Adrenal gland (tissue), 12 donors: ENCODE results near the gene FOSB. TPM values are rescaled to one million over a fixed set of nuclear protein-coding genes. Genes with fewer than 3 reads are reported as not detected.
A peak's percentile ranks its signal among the peaks of the same experiment; 100 is the strongest.

ENCODE experiments used
- DNase-seq, 7 donors: peaks; one replicate each; pipeline ENCODE4 v3.0.0-alpha.2; 2019 to 2020
- H3K27ac ChIP-seq, 5 donors: fragments of 200-600 bp; sonication (generic) in 4 of 5; 1 replicate in 3 of 5; 2 replicates in 2 of 5; pipeline versions ENCODE4 v1.5.1 to v1.8.0; 2016 to 2020; ENCODE audit warnings: mild to moderate bottlenecking in 1 of 5
- H3K27me3 ChIP-seq: fragments of 200-600 bp; 2 replicates; pipeline ENCODE4 v1.8.0; 2021
- H3K36me3 ChIP-seq, 2 donors: fragments of 200-600 bp; replicated peaks in 1 of 2; 1 replicate in 1 of 2; 2 replicates in 1 of 2; pipeline versions ENCODE4 v1.5.1 to v1.8.0; 2018 to 2022
- H3K4me1 ChIP-seq, 2 donors: fragments of 200-600 bp; replicated peaks in 1 of 2; 1 replicate in 1 of 2; 2 replicates in 1 of 2; pipeline versions ENCODE4 v1.5.1 to v1.8.0; 2018 to 2021
- H3K4me3 ChIP-seq, 4 donors: fragments of 200-600 bp; sonication (generic) in 3 of 4; one replicate each; pipeline ENCODE4 v1.5.1; 2016 to 2018
- H3K9me3 ChIP-seq, 3 donors: fragments of 200-600 bp; sonication (generic) in 1 of 3; replicated peaks in 1 of 3; 1 replicate in 2 of 3; 2 replicates in 1 of 3; pipeline versions ENCODE4 v1.5.1 to v1.8.0; 2016 to 2021
- POLR2A ChIP-seq, 2 donors: fragments of 450-650 bp; IDR thresholded peaks; one replicate each; pipeline ENCODE4 v1.6.1; 2017; ENCODE audit warnings: antibody characterized with exemption in 2 of 2, mild to moderate bottlenecking in 2 of 2, moderate library complexity in 1 of 2
- WGBS, 4 donors: extraction: QIAGEN DNeasy Blood & Tissue Kit in 2 of 4; methylation state at CpG; one replicate each; pipeline versions ENCODE4 v1.1.5 to v1.1.7; 2013 to 2017; 5-methylcytosine and 5-hydroxymethylcytosine counted together
- intact Hi-C, 2 donors: fragments of 100-400 bp; cut with DNase I; formaldehyde crosslinking; loops; one replicate each; pipeline versions ENCODE4 v1.14.1 to v1.15.0; 2022 to 2023
- polyA plus RNA-seq, 3 donors: library from polyadenylated mRNA; stranded (reverse); fragments of 200-250 nt in 2 of 3; fragments of 350-450 nt in 1 of 3; fragmentation: Illumina TruSeq in 1 of 3; extraction: RNeasy Lipid Tissue Mini Kit (QIAGEN cat#74804) in 1 of 3; gene quantifications; one replicate each; pipeline ENCODE4 v1.2.3, GENCODE V29; 2013 to 2014
- total RNA-seq, 9 donors: library from RNA; depleted of rRNA in 4 of 9; stranded (reverse); fragments of >200 nt in 4 of 9; fragments of 120-200 nt in 1 of 9; fragmentation: NEBNext Ultra II Directional in 1 of 9; extraction: Animal tissue kit (Norgen Biotek cat#: 25700) in 1 of 9; gene quantifications; one replicate each; pipeline versions ENCODE4 v1.1.0 to v1.2.4, GENCODE V29; 2013 to 2023
- TF ChIP-seq, protein P1 (sequence below), 6 experiments: fragments of 450-650 bp in 4 of 6; fragments of 200-600 bp in 2 of 6; sonication (generic) in 1 of 6; IDR thresholded peaks; 1 replicate in 5 of 6; 2 replicates in 1 of 6; pipeline versions ENCODE4 v1.5.1 to v1.8.0; 2016 to 2021; ENCODE audit warnings: antibody characterized with exemption in 6 of 6, mild to moderate bottlenecking in 2 of 6, moderate library complexity in 1 of 6
- donor health status: healthy with polysubstance abuse.
- donor health status: Bipolar disorder and iron deficiency.
- donor health status: DM: yes; HTN: yes; CAD: no.
- donor health status: DM: no; HTN: no; CAD: no.
- donor health status: DM: no; HTN: no; CAD: no.
- donor health status: DM: yes; HTN: yes; CAD: no.

FOSB gene
- total and polyA plus RNA-seq, 12 donors, result 0.95 to 21.7 (median 3.6) TPM

- intact Hi-C loops, result no loop called here
- H3K27ac ChIP-seq, result peak overlapping the region in 1 of 5 donors; percentile 50
- H3K27me3 ChIP-seq, result no peaks in the 10 kb centered on the region
- H3K4me1 ChIP-seq, result peaks cover 4 to 8% of the 10 kb centered on the region in 2 donors
- WGBS, 4 donors, result 5 to 15% (median 6%) methylated on average over 11 to 32 of the region's 32 CpGs
- peak overlapping the region in 3 of 4 donors; percentile 59 to 73 (median 73) for H3K4me3 ChIP-seq
- H3K36me3 ChIP-seq, result no peaks in the 10 kb centered on the region
- H3K9me3 ChIP-seq, result no peaks in the 10 kb centered on the region
- peak in 5 of 7 donors; percentile 59 to 73 (median 67) for DNase-seq
- TF ChIP-seq, protein P1, sequence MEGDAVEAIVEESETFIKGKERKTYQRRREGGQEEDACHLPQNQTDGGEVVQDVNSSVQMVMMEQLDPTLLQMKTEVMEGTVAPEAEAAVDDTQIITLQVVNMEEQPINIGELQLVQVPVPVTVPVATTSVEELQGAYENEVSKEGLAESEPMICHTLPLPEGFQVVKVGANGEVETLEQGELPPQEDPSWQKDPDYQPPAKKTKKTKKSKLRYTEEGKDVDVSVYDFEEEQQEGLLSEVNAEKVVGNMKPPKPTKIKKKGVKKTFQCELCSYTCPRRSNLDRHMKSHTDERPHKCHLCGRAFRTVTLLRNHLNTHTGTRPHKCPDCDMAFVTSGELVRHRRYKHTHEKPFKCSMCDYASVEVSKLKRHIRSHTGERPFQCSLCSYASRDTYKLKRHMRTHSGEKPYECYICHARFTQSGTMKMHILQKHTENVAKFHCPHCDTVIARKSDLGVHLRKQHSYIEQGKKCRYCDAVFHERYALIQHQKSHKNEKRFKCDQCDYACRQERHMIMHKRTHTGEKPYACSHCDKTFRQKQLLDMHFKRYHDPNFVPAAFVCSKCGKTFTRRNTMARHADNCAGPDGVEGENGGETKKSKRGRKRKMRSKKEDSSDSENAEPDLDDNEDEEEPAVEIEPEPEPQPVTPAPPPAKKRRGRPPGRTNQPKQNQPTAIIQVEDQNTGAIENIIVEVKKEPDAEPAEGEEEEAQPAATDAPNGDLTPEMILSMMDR (IDR thresholded peaks at IDR 0.05), result no peak
- no peak for TF ChIP-seq POLR2A (IDR thresholded peaks at IDR 0.05)
Measured at GRCh38 chr19:45492627-45493470, 25.1 kb downstream of the FOSB start.

- intact Hi-C loops, result no loop called here
- Histone ChIP-seq H3K4me1 (peaks cover 17 to 20% of the 10 kb centered on the region in 2 donors), H3K9me3 (no peaks in the 10 kb centered on the region), H3K36me3 (no peaks in the 10 kb centered on the region), H3K27me3 (no peaks in the 10 kb centered on the region), H3K4me3 (no peak overlapping the region), H3K27ac (no peak overlapping the region)
- DNase-seq, result peak in 1 of 7 donors; percentile 18
- TF ChIP-seq, protein P1 (IDR thresholded peaks at IDR 0.05), result no peak
- TF ChIP-seq POLR2A (IDR thresholded peaks at IDR 0.05), result no peak
- WGBS, 4 donors, result 87 to 95% (median 91%) methylated on average over 31 to 39 of the region's 39 CpGs
Measured at GRCh38 chr19:45494261-45494916, 26.6 kb downstream of the FOSB start.

DNA sequence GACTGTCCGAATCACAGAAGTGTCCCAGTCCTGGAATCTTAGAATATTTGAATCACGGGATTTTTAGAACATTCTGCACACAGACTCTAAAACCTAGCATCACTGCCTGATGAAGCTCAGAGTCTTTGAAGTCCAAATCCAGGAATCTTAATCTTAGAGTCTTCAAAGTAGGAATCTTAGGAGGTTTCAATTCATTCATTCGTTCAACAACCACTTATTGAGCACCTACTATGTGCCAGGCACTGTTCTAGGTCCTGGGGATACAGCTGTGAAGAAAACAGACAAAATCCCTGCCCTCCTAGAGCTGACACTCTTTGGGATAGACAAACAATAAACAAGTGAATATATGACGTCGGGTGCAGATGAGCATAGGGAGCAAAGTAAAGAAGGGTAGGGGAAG, 27.4 kb downstream of the FOSB start:
- no peaks in the 10 kb centered on the region for H3K36me3 ChIP-seq
- no peaks in the 10 kb centered on the region for H3K27me3 ChIP-seq
- H3K9me3 ChIP-seq, result no peaks in the 10 kb centered on the region
- TF ChIP-seq, protein P1 (IDR thresholded peaks at IDR 0.05), result no peak
- no peak for TF ChIP-seq POLR2A (IDR thresholded peaks at IDR 0.05)
- WGBS, 4 donors, result 77 to 83% (median 79%) methylated on average over 5 of the region's 5 CpGs
- intact Hi-C loops, result no loop called here
- no peak overlapping the region for H3K27ac ChIP-seq
- DNase-seq, result no peak
- no peak overlapping the region for H3K4me3 ChIP-seq
- H3K4me1 ChIP-seq, result peaks cover 19 to 20% of the 10 kb centered on the region in 2 donors

DNA sequence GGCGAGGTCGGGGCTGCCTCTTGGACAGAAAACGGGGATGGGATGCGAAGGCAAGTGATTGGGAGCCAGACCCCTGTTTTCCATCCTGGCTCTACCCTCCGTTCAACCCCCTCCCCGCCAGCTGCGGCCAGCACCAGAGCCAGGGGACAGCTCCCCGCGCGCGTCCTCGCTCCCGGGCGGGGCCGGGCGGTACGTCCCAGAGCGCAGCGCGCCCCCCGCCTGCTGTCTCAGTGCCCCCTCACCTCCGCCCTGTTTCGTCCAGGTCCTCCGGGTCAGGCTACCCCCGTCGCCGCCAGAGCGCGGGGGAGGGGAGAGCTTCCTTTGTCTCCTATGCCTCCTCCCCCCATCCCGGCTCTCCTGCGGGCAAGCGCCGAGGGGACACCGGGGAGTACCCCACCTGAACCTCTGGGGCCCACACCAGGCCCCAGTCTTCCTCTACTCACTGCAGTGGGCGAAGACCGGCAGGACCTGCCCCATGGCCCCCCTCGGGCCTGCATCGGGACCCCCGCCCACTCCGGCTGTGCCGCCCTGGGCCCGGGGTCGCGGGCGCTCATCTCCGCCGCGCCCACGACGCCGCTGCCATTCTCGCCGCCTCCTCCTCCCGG, 28.7 kb downstream of the FOSB start:
- peak overlapping the region in 3 of 4 donors; percentile 40 to 68 (median 62) for H3K4me3 ChIP-seq
- peaks cover 19 to 20% of the 10 kb centered on the region in 2 donors for H3K4me1 ChIP-seq
- no peak for TF ChIP-seq POLR2A (IDR thresholded peaks at IDR 0.05)
- TF ChIP-seq, protein P1 (IDR thresholded peaks at IDR 0.05), result peak in 1 of 6 experiments; percentile 7
- no peaks in the 10 kb centered on the region for H3K27me3 ChIP-seq
- 0 to 1% (median 1%) methylated on average over 7 to 54 of the region's 54 CpGs for WGBS, 4 donors
- intact Hi-C loops, result no loop called here
- peak in 5 of 7 donors; percentile 40 to 59 (median 50) for DNase-seq
- H3K9me3 ChIP-seq, result no peaks in the 10 kb centered on the region
- H3K36me3 ChIP-seq, result no peaks in the 10 kb centered on the region
- H3K27ac ChIP-seq, result no peak overlapping the region
